ENCODE data around the gene KCNQ1OT1. TPM values are rescaled to one million over a fixed set of nuclear protein-coding genes. Genes with fewer than 3 reads are reported as not detected.

Gene KCNQ1OT1
- total and polyA plus RNA-seq, 4 donors, result 0.05 to 4.9 (median 0.61) TPM

DNA sequence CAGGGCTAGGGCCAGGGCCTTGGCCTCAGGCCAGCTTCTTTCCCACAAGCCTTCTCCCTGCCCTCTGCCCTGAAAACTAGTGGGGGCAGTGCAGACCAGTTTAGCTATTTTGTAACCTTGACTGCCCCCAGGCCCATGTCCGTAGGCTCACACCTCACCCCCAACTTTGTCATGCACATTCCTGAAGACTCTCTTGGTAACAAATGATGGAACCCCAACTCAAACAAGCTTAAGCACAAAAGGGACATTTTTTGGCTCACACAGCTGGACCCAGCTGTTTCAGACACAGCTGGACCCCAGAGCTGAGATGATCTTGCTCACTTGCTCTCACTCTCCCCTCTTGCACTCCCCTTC lies 46.6 kb downstream of the KCNQ1OT1 start:
- Histone ChIP-seq H3K4me1 (ENCODE audit: control insufficient read depth in 4 of 4, insufficient read depth in 4 of 4, low read length in 3 of 4) (no peaks in the 10 kb centered on the region), H3K36me3 (ENCODE audit: control insufficient read depth in 4 of 4, insufficient read depth in 3 of 4, low read depth in 1 of 4, low read length in 3 of 4) (no peaks in the 10 kb centered on the region), H3K4me3 (ENCODE audit: low read depth in 1 of 3, low read length in 3 of 3) (peak overlapping the region in 2 of 3 donors; percentile 12 to 26), H3K27me3 (ENCODE audit: control insufficient read depth in 4 of 4, insufficient read depth in 4 of 4, low read length in 3 of 4) (no peaks in the 10 kb centered on the region), H3K9ac (ENCODE audit: low read depth in 1 of 2, low read length in 2 of 2) (no peak overlapping the region), H3K9me3 (ENCODE audit: control insufficient read depth in 4 of 4, low read length in 3 of 4) (peaks cover 11 to 33% (median 28%) of the 10 kb centered on the region in 4 donors), H3K27ac (ENCODE audit: low read depth in 1 of 2, low read length in 2 of 2) (no peak overlapping the region)
- 93% methylated on average over 1 of the region's 1 CpG for WGBS
- TF ChIP-seq SP1 (IDR thresholded peaks at IDR 0.05), result no peak
- no peak for DNase-seq (ENCODE audit: low spot score)

DNA sequence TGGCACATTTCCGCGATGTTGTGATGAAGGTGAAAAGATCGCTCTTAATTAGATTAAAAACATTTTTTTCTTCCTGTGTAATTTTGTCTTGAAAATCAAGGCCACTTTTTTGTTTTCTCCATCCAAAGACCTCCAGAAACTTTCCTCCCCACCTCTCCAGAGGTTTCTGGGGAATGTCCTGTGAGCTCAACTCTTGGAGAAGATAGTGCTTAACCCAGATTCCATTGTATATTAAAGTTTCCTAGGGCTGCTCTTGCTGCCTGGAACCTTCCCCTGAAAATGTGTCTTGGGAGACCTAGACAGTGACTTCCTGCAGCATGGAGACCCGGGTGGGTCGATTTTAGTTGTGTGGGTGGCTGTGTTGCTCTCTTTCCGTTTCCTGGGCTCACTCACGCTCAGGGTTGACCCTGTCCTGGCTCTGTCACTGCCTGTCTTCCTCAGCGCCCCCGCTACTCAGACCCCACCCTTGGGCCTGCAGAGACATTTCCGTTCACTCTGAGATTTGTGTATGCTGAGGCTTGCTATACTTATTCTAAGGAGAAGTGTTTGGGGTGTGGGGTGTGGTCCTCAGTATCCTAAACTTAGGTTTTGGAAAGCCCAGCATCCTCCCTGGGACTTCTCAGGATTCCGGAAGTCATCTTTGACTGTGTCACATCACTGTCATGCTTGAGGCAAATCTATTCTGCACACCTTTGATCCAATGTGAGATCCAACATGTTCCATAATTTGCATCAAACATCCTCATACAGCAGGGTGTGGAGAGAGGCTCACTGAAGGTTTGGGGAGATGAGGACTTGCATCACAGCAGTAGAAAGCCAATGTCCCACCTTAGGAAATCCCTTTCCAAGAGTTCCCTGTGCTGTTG lies 47.2 kb downstream of the KCNQ1OT1 start:
- DNase-seq (ENCODE audit: low spot score), result no peak
- Histone ChIP-seq H3K36me3 (ENCODE audit: control insufficient read depth in 4 of 4, insufficient read depth in 3 of 4, low read depth in 1 of 4, low read length in 3 of 4) (no peaks in the 10 kb centered on the region), H3K4me3 (ENCODE audit: low read depth in 1 of 3, low read length in 3 of 3) (peak overlapping the region in 2 of 3 donors; percentile 12 to 27), H3K4me1 (ENCODE audit: control insufficient read depth in 4 of 4, insufficient read depth in 4 of 4, low read length in 3 of 4) (no peaks in the 10 kb centered on the region), H3K27ac (ENCODE audit: low read depth in 1 of 2, low read length in 2 of 2) (no peak overlapping the region), H3K27me3 (ENCODE audit: control insufficient read depth in 4 of 4, insufficient read depth in 4 of 4, low read length in 3 of 4) (no peaks in the 10 kb centered on the region), H3K9ac (ENCODE audit: low read depth in 1 of 2, low read length in 2 of 2) (no peak overlapping the region), H3K9me3 (ENCODE audit: control insufficient read depth in 4 of 4, low read length in 3 of 4) (peaks cover 11 to 32% (median 25%) of the 10 kb centered on the region in 4 donors)
- 85% methylated on average over 11 of the region's 11 CpGs for WGBS
- no peak for TF ChIP-seq RXRA (IDR thresholded peaks at IDR 0.05)
- TF ChIP-seq ATF3 (IDR thresholded peaks at IDR 0.05), result no peak
- TF ChIP-seq HNF4G (IDR thresholded peaks at IDR 0.05), result no peak
- no peak for TF ChIP-seq EGR1 (IDR thresholded peaks at IDR 0.05; ENCODE audit: low read depth in 2 of 2)
- TF ChIP-seq, protein P1, sequence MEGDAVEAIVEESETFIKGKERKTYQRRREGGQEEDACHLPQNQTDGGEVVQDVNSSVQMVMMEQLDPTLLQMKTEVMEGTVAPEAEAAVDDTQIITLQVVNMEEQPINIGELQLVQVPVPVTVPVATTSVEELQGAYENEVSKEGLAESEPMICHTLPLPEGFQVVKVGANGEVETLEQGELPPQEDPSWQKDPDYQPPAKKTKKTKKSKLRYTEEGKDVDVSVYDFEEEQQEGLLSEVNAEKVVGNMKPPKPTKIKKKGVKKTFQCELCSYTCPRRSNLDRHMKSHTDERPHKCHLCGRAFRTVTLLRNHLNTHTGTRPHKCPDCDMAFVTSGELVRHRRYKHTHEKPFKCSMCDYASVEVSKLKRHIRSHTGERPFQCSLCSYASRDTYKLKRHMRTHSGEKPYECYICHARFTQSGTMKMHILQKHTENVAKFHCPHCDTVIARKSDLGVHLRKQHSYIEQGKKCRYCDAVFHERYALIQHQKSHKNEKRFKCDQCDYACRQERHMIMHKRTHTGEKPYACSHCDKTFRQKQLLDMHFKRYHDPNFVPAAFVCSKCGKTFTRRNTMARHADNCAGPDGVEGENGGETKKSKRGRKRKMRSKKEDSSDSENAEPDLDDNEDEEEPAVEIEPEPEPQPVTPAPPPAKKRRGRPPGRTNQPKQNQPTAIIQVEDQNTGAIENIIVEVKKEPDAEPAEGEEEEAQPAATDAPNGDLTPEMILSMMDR (IDR thresholded peaks at IDR 0.05; ENCODE audit: low read depth, low read length, missing input control), result no peak
- no peak for TF ChIP-seq JUND (IDR thresholded peaks at IDR 0.05)
- no peak for TF ChIP-seq YY1 (IDR thresholded peaks at IDR 0.05)
- no peak for TF ChIP-seq FOXA1 (IDR thresholded peaks at IDR 0.05)
- no peak for TF ChIP-seq GABPA (IDR thresholded peaks at IDR 0.05 in 1 of 2, conservative IDR thresholded peaks at IDR 0.05 in 1 of 2)
- no peak for TF ChIP-seq FOXA2 (IDR thresholded peaks at IDR 0.05)
- no peak for TF ChIP-seq NR2F2 (IDR thresholded peaks at IDR 0.05)
- TF ChIP-seq HNF4A (conservative IDR thresholded peaks at IDR 0.05), result no peak
- TF ChIP-seq SP1 (IDR thresholded peaks at IDR 0.05), result no peak
- no peak for TF ChIP-seq ZBTB33 (IDR thresholded peaks at IDR 0.05)

GRCh38 chr11:2651826-2652271 lies 47.9 kb downstream of the KCNQ1OT1 start:
- Histone ChIP-seq H3K27me3 (ENCODE audit: control insufficient read depth in 4 of 4, insufficient read depth in 4 of 4, low read length in 3 of 4) (no peaks in the 10 kb centered on the region), H3K36me3 (ENCODE audit: control insufficient read depth in 4 of 4, insufficient read depth in 3 of 4, low read depth in 1 of 4, low read length in 3 of 4) (no peaks in the 10 kb centered on the region), H3K9me3 (ENCODE audit: control insufficient read depth in 4 of 4, low read length in 3 of 4) (peaks cover 11 to 35% (median 26%) of the 10 kb centered on the region in 4 donors), H3K4me1 (ENCODE audit: control insufficient read depth in 4 of 4, insufficient read depth in 4 of 4, low read length in 3 of 4) (no peaks in the 10 kb centered on the region), H3K9ac (ENCODE audit: low read depth in 1 of 2, low read length in 2 of 2) (no peak overlapping the region), H3K4me3 (ENCODE audit: low read depth in 1 of 3, low read length in 3 of 3) (peak overlapping the region in 1 of 3 donors; percentile 2), H3K27ac (ENCODE audit: low read depth in 1 of 2, low read length in 2 of 2) (no peak overlapping the region)
- no peak for DNase-seq (ENCODE audit: low spot score)
- WGBS, result 88% methylated on average over 7 of the region's 7 CpGs
- TF ChIP-seq NR2F2 (IDR thresholded peaks at IDR 0.05) (no peak), SP1 (IDR thresholded peaks at IDR 0.05) (no peak), GABPA (IDR thresholded peaks at IDR 0.05 in 1 of 2, conservative IDR thresholded peaks at IDR 0.05 in 1 of 2) (no peak), EGR1 (IDR thresholded peaks at IDR 0.05; ENCODE audit: low read depth in 2 of 2) (no peak), YY1 (IDR thresholded peaks at IDR 0.05) (no peak), HNF4G (IDR thresholded peaks at IDR 0.05) (no peak), FOXA2 (IDR thresholded peaks at IDR 0.05) (no peak), JUND (IDR thresholded peaks at IDR 0.05) (no peak), HNF4A (conservative IDR thresholded peaks at IDR 0.05) (no peak), ATF3 (IDR thresholded peaks at IDR 0.05) (no peak), RAD21 (IDR thresholded peaks at IDR 0.05) (no peak), MAX (IDR thresholded peaks at IDR 0.05) (no peak), RXRA (IDR thresholded peaks at IDR 0.05) (no peak)
- TF ChIP-seq, protein P1 (IDR thresholded peaks at IDR 0.05; ENCODE audit: low read depth, low read length, missing input control), result no peak
